Mesothelial cell of epicardium (in vitro differentiated cells): ENCODE data around the gene ROBO1. TPM values are rescaled to one million over a fixed set of nuclear protein-coding genes. Genes with fewer than 3 reads are reported as not detected.
A peak's percentile ranks its signal among the peaks of the same experiment; 100 is the strongest.

ENCODE experiments used
- DNase-seq, 2 experiments: peaks; one replicate each; pipeline ENCODE4 v3.0.0; 2021; ENCODE audit warnings: low spot score in 2 of 2; ENCODE audit not compliant: unreplicated experiment in 2 of 2
- H3K27ac Mint-ChIP-seq: 2 replicates; pipeline ENCODE4 v1.8.0; 2021; ENCODE audit warnings: mixed read lengths
- H3K27me3 Mint-ChIP-seq: 2 replicates; pipeline ENCODE4 v1.8.0; 2021; ENCODE audit warnings: low read depth, mixed read lengths
- H3K36me3 Mint-ChIP-seq: 2 replicates; pipeline ENCODE4 v1.8.0; 2021; ENCODE audit warnings: mixed read lengths
- H3K4me1 Mint-ChIP-seq: 2 replicates; pipeline ENCODE4 v1.8.0; 2021; ENCODE audit warnings: mixed read lengths
- H3K4me3 Mint-ChIP-seq: 2 replicates; pipeline ENCODE4 v1.8.0; 2021; ENCODE audit warnings: mild to moderate bottlenecking, moderate library complexity, mixed read lengths
- H3K9me3 Mint-ChIP-seq: 2 replicates; pipeline ENCODE4 v1.8.0; 2021; ENCODE audit warnings: mixed read lengths
- total RNA-seq: library from RNA; stranded (reverse); gene quantifications from 3 replicates; pipeline ENCODE4 v1.2.1, GENCODE V29; 2021
- TF ChIP-seq, protein P1 (sequence below): fragments of 200-600 bp; sonication (generic); IDR thresholded peaks from one replicate; pipeline ENCODE4 v1.5.0; 2021; ENCODE audit warnings: antibody characterized with exemption; ENCODE audit not compliant: unreplicated experiment

Gene ROBO1
- total RNA-seq, 1 donor from 2014 or later = 143 TPM

DNA sequence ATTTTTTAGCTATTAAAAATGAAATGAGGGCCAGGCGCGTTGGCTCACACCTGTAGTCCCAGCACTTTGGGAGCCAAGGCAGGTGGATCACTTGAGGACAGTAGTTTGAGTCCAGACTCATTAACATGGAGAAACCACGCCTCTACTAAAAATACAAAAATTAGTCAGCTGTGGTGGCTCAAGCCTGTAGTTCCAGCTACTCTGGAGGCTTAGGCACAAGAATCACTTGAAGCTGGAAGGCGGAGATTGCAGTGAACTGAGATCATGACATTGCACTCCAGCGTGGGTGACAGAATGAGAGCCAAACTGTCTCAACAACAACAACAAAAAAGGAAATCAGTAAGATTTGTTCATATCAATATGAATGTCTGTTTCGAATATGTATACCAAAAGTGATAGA is 517.1 kb downstream of the ROBO1 start:
- Mint-ChIP-seq H3K4me1 (peaks cover 8% of the 10 kb centered on the region), H3K27ac (no peak overlapping the region), H3K4me3 (no peak overlapping the region), H3K9me3 (no peaks in the 10 kb centered on the region), H3K36me3 (no peaks in the 10 kb centered on the region), H3K27me3 (no peaks in the 10 kb centered on the region)
- DNase-seq = no peak
- TF ChIP-seq, protein P1, sequence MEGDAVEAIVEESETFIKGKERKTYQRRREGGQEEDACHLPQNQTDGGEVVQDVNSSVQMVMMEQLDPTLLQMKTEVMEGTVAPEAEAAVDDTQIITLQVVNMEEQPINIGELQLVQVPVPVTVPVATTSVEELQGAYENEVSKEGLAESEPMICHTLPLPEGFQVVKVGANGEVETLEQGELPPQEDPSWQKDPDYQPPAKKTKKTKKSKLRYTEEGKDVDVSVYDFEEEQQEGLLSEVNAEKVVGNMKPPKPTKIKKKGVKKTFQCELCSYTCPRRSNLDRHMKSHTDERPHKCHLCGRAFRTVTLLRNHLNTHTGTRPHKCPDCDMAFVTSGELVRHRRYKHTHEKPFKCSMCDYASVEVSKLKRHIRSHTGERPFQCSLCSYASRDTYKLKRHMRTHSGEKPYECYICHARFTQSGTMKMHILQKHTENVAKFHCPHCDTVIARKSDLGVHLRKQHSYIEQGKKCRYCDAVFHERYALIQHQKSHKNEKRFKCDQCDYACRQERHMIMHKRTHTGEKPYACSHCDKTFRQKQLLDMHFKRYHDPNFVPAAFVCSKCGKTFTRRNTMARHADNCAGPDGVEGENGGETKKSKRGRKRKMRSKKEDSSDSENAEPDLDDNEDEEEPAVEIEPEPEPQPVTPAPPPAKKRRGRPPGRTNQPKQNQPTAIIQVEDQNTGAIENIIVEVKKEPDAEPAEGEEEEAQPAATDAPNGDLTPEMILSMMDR = no peak

DNA sequence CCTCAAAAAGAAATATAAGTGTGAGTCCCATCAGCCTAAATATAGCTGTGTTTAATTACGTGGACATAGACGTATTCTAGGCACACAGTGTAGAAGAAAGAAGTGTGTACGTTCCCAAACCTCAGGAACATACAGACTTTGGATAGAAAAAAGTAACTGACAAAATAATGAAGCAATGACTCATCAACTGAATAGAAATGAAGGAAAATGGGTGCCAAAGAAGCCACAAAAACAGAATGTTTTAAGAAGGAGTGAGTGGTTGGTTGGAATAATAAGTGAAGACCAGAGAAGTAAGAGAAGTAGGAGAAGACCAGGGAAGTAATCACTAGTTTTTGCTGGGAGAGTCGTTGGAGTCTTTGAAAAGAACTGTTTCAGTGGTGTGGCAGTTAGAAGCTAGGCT is 518.1 kb downstream of the ROBO1 start:
- Mint-ChIP-seq H3K9me3 (no peaks in the 10 kb centered on the region), H3K27me3 (no peaks in the 10 kb centered on the region), H3K36me3 (no peaks in the 10 kb centered on the region), H3K27ac (no peak overlapping the region), H3K4me3 (no peak overlapping the region), H3K4me1 (peaks cover 10% of the 10 kb centered on the region)
- no peak for DNase-seq
- TF ChIP-seq, protein P1 = no peak

DNA sequence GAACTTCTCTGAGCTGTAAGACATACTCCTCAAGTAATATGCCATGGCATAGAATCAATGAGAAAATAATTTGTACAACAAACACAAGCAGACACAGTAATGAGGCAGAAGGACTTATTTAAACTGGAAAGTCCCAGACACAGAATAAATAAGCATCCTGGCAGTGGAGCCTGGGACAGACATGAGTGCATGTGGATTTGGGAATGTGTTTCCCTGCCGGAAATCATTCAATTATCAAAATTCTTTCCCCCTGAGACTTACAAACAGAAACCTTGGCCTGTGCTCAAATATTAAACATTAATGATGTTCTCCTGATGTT is 520.1 kb downstream of the ROBO1 start:
- TF ChIP-seq, protein P1 = no peak
- Mint-ChIP-seq H3K9me3 (peaks cover 4% of the 10 kb centered on the region), H3K27me3 (no peaks in the 10 kb centered on the region), H3K4me3 (no peak overlapping the region), H3K4me1 (peaks cover 10% of the 10 kb centered on the region), H3K36me3 (no peaks in the 10 kb centered on the region), H3K27ac (peak overlapping the region; percentile 57)
- no peak for DNase-seq

DNA sequence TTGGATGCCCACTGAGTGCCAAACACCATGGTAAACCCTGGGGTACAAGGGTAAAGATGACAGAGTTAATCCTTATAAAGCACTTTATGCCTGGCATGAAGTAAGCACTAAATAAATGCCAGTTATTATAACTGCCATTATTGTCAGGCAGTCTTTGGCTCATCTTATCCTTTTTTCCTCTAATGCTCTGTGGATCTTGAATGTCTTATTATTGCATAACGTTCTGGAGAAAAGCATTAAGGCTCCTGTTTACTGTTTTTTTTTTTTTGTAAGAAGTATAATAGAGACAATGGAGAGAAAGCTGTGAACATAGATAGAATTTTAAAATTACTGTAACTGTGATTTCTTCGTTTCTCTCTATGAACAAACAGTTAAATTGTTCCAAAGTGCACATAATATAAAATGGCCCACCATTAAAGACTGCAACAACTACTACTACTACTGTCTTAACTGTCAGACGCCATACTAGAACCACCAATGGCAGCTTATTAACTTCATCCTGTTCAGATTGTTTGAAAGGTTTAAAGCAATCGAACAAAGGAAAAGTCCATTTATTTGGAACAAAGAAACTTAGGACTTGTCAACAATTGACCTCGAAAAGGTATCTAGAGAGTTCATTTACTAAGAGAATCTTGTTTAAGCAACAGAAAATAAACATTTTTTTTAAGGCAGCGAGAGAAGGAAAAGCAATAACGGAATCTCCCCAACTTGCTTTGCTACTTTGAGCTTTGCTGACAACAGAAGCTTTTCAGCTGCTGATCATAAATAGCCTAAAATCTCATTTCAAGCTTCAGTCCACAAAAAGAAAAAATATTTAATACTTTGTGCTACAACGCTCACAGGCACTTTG is 520.7 kb downstream of the ROBO1 start:
- no peaks in the 10 kb centered on the region for H3K27me3 Mint-ChIP-seq
- H3K36me3 Mint-ChIP-seq = no peaks in the 10 kb centered on the region
- peak overlapping the region; percentile 57 for H3K27ac Mint-ChIP-seq
- DNase-seq = no peak
- H3K4me3 Mint-ChIP-seq = no peak overlapping the region
- peaks cover 9% of the 10 kb centered on the region for H3K9me3 Mint-ChIP-seq
- TF ChIP-seq, protein P1 = no peak
- peaks cover 10% of the 10 kb centered on the region for H3K4me1 Mint-ChIP-seq

DNA sequence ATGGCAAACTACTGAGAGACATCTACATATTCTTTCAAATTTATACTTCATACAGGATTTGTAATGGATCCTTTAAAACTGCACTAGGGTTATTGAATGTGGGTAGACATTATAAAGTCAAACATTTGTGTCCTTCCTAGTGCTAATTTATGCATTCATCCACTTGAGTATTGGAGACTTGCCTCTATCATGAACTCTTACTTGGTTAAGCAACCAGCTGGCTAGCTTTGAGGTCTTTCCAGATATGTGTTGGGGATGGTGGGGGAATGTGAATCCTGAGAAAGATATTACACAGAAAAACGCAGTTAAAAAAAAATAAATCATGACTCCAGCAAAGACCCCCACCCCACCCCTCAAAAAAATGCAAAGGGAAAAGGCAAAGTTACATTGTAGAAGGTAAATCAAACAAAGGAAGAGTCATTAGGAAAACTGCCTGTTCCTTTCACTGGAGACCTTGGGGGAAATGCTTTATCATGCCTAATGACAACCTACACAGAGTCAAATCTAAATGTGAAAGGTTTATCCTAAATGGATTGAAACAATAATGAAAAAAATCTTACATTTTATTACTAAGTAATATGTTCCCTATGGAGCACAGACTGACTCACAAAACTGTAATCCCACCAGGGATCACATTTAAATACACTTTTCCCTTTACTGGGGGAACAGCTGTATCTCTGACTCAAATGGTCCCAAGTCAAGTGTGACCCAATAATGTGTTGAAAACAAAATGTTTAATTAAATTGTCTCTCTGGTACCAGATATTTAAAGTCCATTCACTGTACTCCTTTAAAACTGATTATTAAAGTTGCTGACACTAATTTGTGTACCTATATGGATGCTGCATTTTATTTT is 522.3 kb downstream of the ROBO1 start:
- Mint-ChIP-seq H3K27ac (no peak overlapping the region), H3K36me3 (peaks cover 3% of the 10 kb centered on the region), H3K4me1 (peaks cover 10% of the 10 kb centered on the region), H3K27me3 (no peaks in the 10 kb centered on the region), H3K4me3 (no peak overlapping the region), H3K9me3 (peaks cover 14% of the 10 kb centered on the region)
- DNase-seq = no peak
- TF ChIP-seq, protein P1 = no peak
